Measurements from ENCODE around the gene RHBDD3. TPM values are rescaled to one million over a fixed set of nuclear protein-coding genes. Genes with fewer than 3 reads are reported as not detected.

The RHBDD3 gene
- total RNA-seq, 1 donor from 2014 or later, result 65.1 TPM

GRCh38 chr22:29310863-29311339 is 43.1 kb upstream of the RHBDD3 start:
- no peak for TF ChIP-seq CTCF (IDR thresholded peaks at IDR 0.05; ENCODE audit: unreplicated experiment)
- H3K36me3 Mint-ChIP-seq (ENCODE audit: insufficient read depth), result no peaks in the 10 kb centered on the region
- no peak overlapping the region for H3K27ac Mint-ChIP-seq
- peaks cover 3% of the 10 kb centered on the region for H3K4me1 Mint-ChIP-seq (ENCODE audit: low read depth)
- DNase-seq (ENCODE audit: low spot score, unreplicated experiment), result no peak
- H3K9me3 Mint-ChIP-seq (ENCODE audit: low read depth), result no peaks in the 10 kb centered on the region
- H3K4me3 Mint-ChIP-seq (ENCODE audit: low read depth), result no peak overlapping the region
- peaks cover 27% of the 10 kb centered on the region for H3K27me3 Mint-ChIP-seq

- no peak overlapping the region for H3K27ac Mint-ChIP-seq
- no peak for TF ChIP-seq CTCF (IDR thresholded peaks at IDR 0.05; ENCODE audit: unreplicated experiment)
- no peaks in the 10 kb centered on the region for H3K9me3 Mint-ChIP-seq (ENCODE audit: low read depth)
- H3K27me3 Mint-ChIP-seq, result peaks cover 26% of the 10 kb centered on the region
- peaks cover 3% of the 10 kb centered on the region for H3K4me1 Mint-ChIP-seq (ENCODE audit: low read depth)
- no peaks in the 10 kb centered on the region for H3K36me3 Mint-ChIP-seq (ENCODE audit: insufficient read depth)
- no peak overlapping the region for H3K4me3 Mint-ChIP-seq (ENCODE audit: low read depth)
- no peak for DNase-seq (ENCODE audit: low spot score, unreplicated experiment)
Measured at GRCh38 chr22:29310065-29310862, 42.5 kb upstream of the RHBDD3 start.

GRCh38 chr22:29309332-29310064 is 41.7 kb upstream of the RHBDD3 start:
- no peaks in the 10 kb centered on the region for H3K9me3 Mint-ChIP-seq (ENCODE audit: low read depth)
- H3K4me3 Mint-ChIP-seq (ENCODE audit: low read depth), result no peak overlapping the region
- peaks cover 3% of the 10 kb centered on the region for H3K4me1 Mint-ChIP-seq (ENCODE audit: low read depth)
- no peak for DNase-seq (ENCODE audit: low spot score, unreplicated experiment)
- no peak for TF ChIP-seq CTCF (IDR thresholded peaks at IDR 0.05; ENCODE audit: unreplicated experiment)
- no peaks in the 10 kb centered on the region for H3K36me3 Mint-ChIP-seq (ENCODE audit: insufficient read depth)
- H3K27me3 Mint-ChIP-seq, result peaks cover 23% of the 10 kb centered on the region
- no peak overlapping the region for H3K27ac Mint-ChIP-seq

GRCh38 chr22:29308791-29309262 is 41.0 kb upstream of the RHBDD3 start:
- DNase-seq (ENCODE audit: low spot score, unreplicated experiment), result no peak
- H3K36me3 Mint-ChIP-seq (ENCODE audit: insufficient read depth), result no peaks in the 10 kb centered on the region
- peaks cover 3% of the 10 kb centered on the region for H3K4me1 Mint-ChIP-seq (ENCODE audit: low read depth)
- H3K27ac Mint-ChIP-seq, result no peak overlapping the region
- H3K27me3 Mint-ChIP-seq, result peaks cover 16% of the 10 kb centered on the region
- no peak for TF ChIP-seq CTCF (IDR thresholded peaks at IDR 0.05; ENCODE audit: unreplicated experiment)
- no peaks in the 10 kb centered on the region for H3K9me3 Mint-ChIP-seq (ENCODE audit: low read depth)
- H3K4me3 Mint-ChIP-seq (ENCODE audit: low read depth), result peak overlapping the region; percentile 35

- Mint-ChIP-seq H3K27me3 (peaks cover 10% of the 10 kb centered on the region), H3K36me3 (ENCODE audit: insufficient read depth) (no peaks in the 10 kb centered on the region), H3K4me1 (ENCODE audit: low read depth) (peaks cover 3% of the 10 kb centered on the region), H3K27ac (no peak overlapping the region), H3K4me3 (ENCODE audit: low read depth) (peak overlapping the region; percentile 35), H3K9me3 (ENCODE audit: low read depth) (no peaks in the 10 kb centered on the region)
- DNase-seq (ENCODE audit: low spot score, unreplicated experiment), result no peak
- TF ChIP-seq CTCF (IDR thresholded peaks at IDR 0.05; ENCODE audit: unreplicated experiment), result no peak
Measured at GRCh38 chr22:29308148-29308790, 40.5 kb upstream of the RHBDD3 start.

All from progenitor cell of endocrine pancreas (in vitro differentiated cells).